K562 (cell line): ENCODE data around the gene PAN2. TPM values are rescaled to one million over a fixed set of nuclear protein-coding genes. Genes with fewer than 3 reads are reported as not detected.
A peak's percentile ranks its signal among the peaks of the same experiment; 100 is the strongest.

Source experiments
- ATAC-seq: fragments of 200-7000 bp; cut with Tn5 transposase; 3 replicates; pipeline ENCODE4 v1.9.1; 2020; ENCODE audit warnings: moderate library complexity
- BruUV-seq: library from RNA; stranded (reverse); fragments of 400-500 nt; replicated peaks from 2 replicates; lab custom pipeline; 2021; lab: Mats Ljungman, UMichigan
- CTCF ChIA-PET: fragments of 300-600 bp; formaldehyde crosslinking; extraction: SDS; loops from one replicate; lab custom pipeline; 2021; ENCODE audit warnings: low intra/inter-chr PET ratio; lab: Yijun Ruan, JAX
- POLR2A ChIA-PET: fragments of 300-600, 350-650 bp; sonication (Branson Sonifier 250); formaldehyde crosslinking; extraction: SDS; loops from one replicate; lab custom pipeline; 2021; ENCODE audit warnings: antibody characterized with exemption, inconsistent platforms; lab: Yijun Ruan, JAX
- DNase-seq, 4 experiments: peaks; one replicate each; pipeline versions ENCODE4 v3.0.0 to v3.0.0-alpha.2; 2011 to 2018; ENCODE audit warnings: low spot score in 3 of 4, mixed read lengths in 3 of 4; ENCODE audit errors: extremely low read depth in 1 of 4
- FAIRE-seq: peaks from 2 replicates; lab custom pipeline; 2011; peaks lifted over from hg19 to GRCh38; lab: Jason Lieb, UNC
- H2AFZ ChIP-seq: 2 replicates; pipeline ENCODE4 v1.6.0; 2011; ENCODE audit warnings: low read depth, low read length, control low read depth, inconsistent platforms
- H3K27ac ChIP-seq: fragments of 200-600 bp; 3 replicates; pipeline ENCODE4 v1.8.0; 2011; ENCODE audit warnings: low read depth, mild to moderate bottlenecking, control low read depth, inconsistent platforms, low read length, moderate library complexity, mixed read lengths; ENCODE audit errors: extremely low read depth
- H3K27me3 ChIP-seq, 2 experiments: fragments of 300-600 bp in 1 of 2; 2 replicates in 1 of 2; 3 replicates in 1 of 2; pipeline versions ENCODE4 v1.6.0 to v1.8.0; 2011; ENCODE audit warnings: inconsistent platforms in 2 of 2, low read length in 2 of 2, mild to moderate bottlenecking in 1 of 2, mixed read lengths in 1 of 2, moderate library complexity in 1 of 2; ENCODE audit not compliant: control insufficient read depth in 2 of 2, insufficient read depth in 2 of 2
- H3K36me3 ChIP-seq: fragments of 300-600 bp; 3 replicates; pipeline ENCODE4 v1.8.0; 2011; ENCODE audit warnings: mild to moderate bottlenecking, low read length, inconsistent platforms; ENCODE audit not compliant: control insufficient read depth, insufficient read depth
- H3K4me1 ChIP-seq, 2 experiments: fragments of 200-600 bp in 1 of 2; replicated peaks in 1 of 2; 2 replicates in 1 of 2; 3 replicates in 1 of 2; pipeline versions ENCODE4 v1.5.1 to v1.8.0; 2011; ENCODE audit warnings: inconsistent platforms in 2 of 2, low read length in 2 of 2, mild to moderate bottlenecking in 1 of 2, mixed read lengths in 1 of 2, moderate library complexity in 1 of 2; ENCODE audit not compliant: control insufficient read depth in 2 of 2, insufficient read depth in 2 of 2
- H3K4me2 ChIP-seq: 2 replicates; pipeline ENCODE4 v1.6.1; 2011; ENCODE audit warnings: low read length, control low read depth, inconsistent platforms, mixed read lengths; ENCODE audit not compliant: insufficient read depth
- H3K4me3 ChIP-seq: fragments of 200-600 bp; sonication (generic), shearing (Covaris generic); 2 replicates; pipeline ENCODE4 v1.5.1; 2016; ENCODE audit warnings: control low read depth, inconsistent platforms
- H3K79me2 ChIP-seq: fragments of 200-600 bp; 3 replicates; pipeline ENCODE4 v1.8.0; 2011; ENCODE audit warnings: low read length, inconsistent platforms; ENCODE audit not compliant: control insufficient read depth, insufficient read depth
- H3K9ac ChIP-seq, 2 experiments: 2 replicates each; pipeline versions ENCODE4 v1.6.0 to v1.6.1; 2011; ENCODE audit warnings: low read depth in 2 of 2, low read length in 2 of 2, control low read depth in 1 of 2, inconsistent platforms in 1 of 2, mild to moderate bottlenecking in 1 of 2, mixed read lengths in 1 of 2; ENCODE audit not compliant: insufficient read depth in 1 of 2
- H3K9me1 ChIP-seq: one replicate; pipeline ENCODE4 v1.6.0; 2011; ENCODE audit warnings: inconsistent platforms, mild to moderate bottlenecking, low read length, moderate library complexity; ENCODE audit not compliant: control insufficient read depth, insufficient read depth
- H3K9me3 ChIP-seq: replicated peaks from 2 replicates; pipeline ENCODE4 v1.5.1; 2011; ENCODE audit warnings: low read depth, low read length, inconsistent platforms; ENCODE audit not compliant: control insufficient read depth, insufficient read depth
- H4K20me1 ChIP-seq: replicated peaks from 2 replicates; pipeline ENCODE4 v1.6.1; 2011; ENCODE audit warnings: low read length, inconsistent platforms, mixed read lengths; ENCODE audit not compliant: control insufficient read depth, insufficient read depth
- CBX8 ChIP-seq: fragments of 200-600 bp; sonication (generic); IDR thresholded peaks from 2 replicates; pipeline ENCODE4 v1.6.1; 2012; ENCODE audit warnings: borderline replicate concordance, mixed run types, low read depth, mild to moderate bottlenecking, moderate library complexity, mixed read lengths, low read length, control low read depth, inconsistent platforms; ENCODE audit not compliant: poor library complexity, severe bottlenecking; ENCODE audit errors: extremely low read depth
- CHD1 ChIP-seq: fragments of 200-600 bp; sonication (generic); IDR thresholded peaks from one replicate; pipeline ENCODE4 v1.6.1; 2012; ENCODE audit warnings: mild to moderate bottlenecking, moderate library complexity, low read length, inconsistent platforms
- ERF ChIP-seq: fragments of 450-650 bp; formaldehyde crosslinking; IDR thresholded peaks from 2 replicates; pipeline ENCODE4 v1.4.0; 2020; ENCODE audit warnings: mild to moderate bottlenecking, mixed read lengths
- EWSR1 ChIP-seq: fragments of 450-650 bp; IDR thresholded peaks from 2 replicates; pipeline ENCODE4 v1.6.1; 2018; ENCODE audit warnings: borderline replicate concordance, mild to moderate bottlenecking, low read depth, moderate library complexity; ENCODE audit not compliant: partially characterized antibody
- FOXM1 ChIP-seq, 2 experiments: fragments of 450-650 bp in 1 of 2; sonication (generic) in 1 of 2; formaldehyde crosslinking in 1 of 2; IDR thresholded peaks; 2 replicates each; pipeline versions ENCODE4 v1.6.1 to v1.9.0; 2017 to 2022; ENCODE audit warnings: low read depth in 2 of 2, mild to moderate bottlenecking in 2 of 2, missing genetic modification reagents in 1 of 2, moderate library complexity in 1 of 2
- GATA2 ChIP-seq: sonication (generic); formaldehyde crosslinking; IDR thresholded peaks from 2 replicates; pipeline ENCODE4 v1.4.0; 2020; ENCODE audit warnings: mild to moderate bottlenecking, missing genetic modification reagents
- HMG20B ChIP-seq: fragments of 250-450 bp; sonication (Bioruptor Pico); IDR thresholded peaks from 2 replicates; pipeline ENCODE4 v1.5.0; 2021; ENCODE audit warnings: mild to moderate bottlenecking
- HNRNPH1 ChIP-seq: fragments of 200-400 bp; formaldehyde crosslinking; optimal IDR thresholded peaks from 2 replicates; pipeline ENCODE3; 2017; ENCODE audit warnings: low read depth, mild to moderate bottlenecking, low read length, moderate library complexity
- KLF13 ChIP-seq: fragments of 450-650 bp; IDR thresholded peaks from 2 replicates; pipeline ENCODE4 v1.6.1; 2016; ENCODE audit warnings: missing genetic modification characterization, low read depth, mild to moderate bottlenecking, missing compliant biosample characterization, moderate library complexity, borderline replicate concordance
- MCM5 ChIP-seq: fragments of 450-650 bp; IDR thresholded peaks from 2 replicates; pipeline ENCODE4 v1.6.1; 2016; ENCODE audit warnings: low read depth
- RBFOX2 ChIP-seq: fragments of 200-400 bp; formaldehyde crosslinking; IDR thresholded peaks from 2 replicates; pipeline ENCODE4 v1.6.1; 2017; ENCODE audit warnings: low read depth, mild to moderate bottlenecking, low read length, moderate library complexity
- TGIF2 ChIP-seq: sonication (generic); formaldehyde crosslinking; IDR thresholded peaks from 2 replicates; pipeline ENCODE4 v1.8.1; 2022; ENCODE audit warnings: mild to moderate bottlenecking, missing genetic modification reagents, moderate library complexity
- TSC22D4 ChIP-seq: fragments of 450-650 bp; IDR thresholded peaks from 2 replicates; pipeline ENCODE4 v1.6.1; 2016; ENCODE audit warnings: missing genetic modification characterization, missing biosample characterization, control low read depth
- ZNF347 ChIP-seq: fragments of 450-650 bp; formaldehyde crosslinking; IDR thresholded peaks from 2 replicates; pipeline ENCODE4 v1.4.0; 2020; ENCODE audit warnings: low read depth, mild to moderate bottlenecking, moderate library complexity
- ZNF76 ChIP-seq: fragments of 250-450 bp; sonication (Bioruptor Pico); IDR thresholded peaks from 2 replicates; pipeline ENCODE4 v1.4.0; 2020; ENCODE audit warnings: mild to moderate bottlenecking, moderate library complexity, borderline replicate concordance
- WGBS: fragments of 100-300 bp; shearing (Covaris generic); methylation state at CpG from one replicate; pipeline ENCODE4 v1.1.6; 2016; ENCODE audit warnings: low coverage, mixed read lengths; ENCODE audit not compliant: insufficient coverage; ENCODE audit errors: missing lambda C conversion rate; 5-methylcytosine and 5-hydroxymethylcytosine counted together
- in situ Hi-C: fragments of 300-500 bp; cut with MboI; formaldehyde crosslinking; loops from 4 replicates; pipeline ENCODE4 v1.15.0; 2018; ENCODE audit warnings: inconsistent platforms, mixed read lengths
- intact Hi-C: fragments of 100-400 bp; cut with micrococcal nuclease; formaldehyde crosslinking; loops from 2 replicates; pipeline ENCODE4 v1.14.2; 2022
- polyA plus RNA-seq, 8 experiments: library from polyadenylated mRNA; depleted of rRNA in 4 of 8; stranded (reverse) in 5 of 8; unstranded in 3 of 8; fragments of >200 nt; fragmentation: Nextera tagmentation in 2 of 8; fragmentation: Illumina TruSeq in 1 of 8; extraction: Ambion mirVana in 2 of 8; extraction: Trizol in 1 of 8; gene quantifications; 2 replicates each; pipeline versions ENCODE4 v1.2.1 to v1.2.3, GENCODE V29; 2011 to 2014; ENCODE audit warnings: inconsistent platforms in 1 of 8, missing spikeins in 1 of 8
- total RNA-seq, 7 experiments: library from RNA; depleted of rRNA in 6 of 7; stranded (reverse); fragments of >200 nt in 6 of 7; fragmentation: Illumina TruSeq in 2 of 7; extraction: Trizol in 2 of 7; gene quantifications; 2 replicates each; pipeline versions ENCODE4 v1.2.1 to v1.2.3, GENCODE V29; 2011 to 2021; ENCODE audit warnings: low replicate concordance in 1 of 7
- TF ChIP-seq, protein P1 (sequence below): fragments of 250-450 bp; sonication (Bioruptor Pico); IDR thresholded peaks from 2 replicates; pipeline ENCODE4 v1.5.0; 2021
- TF ChIP-seq, protein P2 (sequence below): fragments of 250-450 bp; sonication (Bioruptor Pico); IDR thresholded peaks from 2 replicates; pipeline ENCODE4 v1.8.0; 2022; ENCODE audit warnings: inconsistent platforms, mild to moderate bottlenecking, moderate library complexity, borderline replicate concordance
- TF ChIP-seq, protein P3 (sequence below): fragments of 250-450 bp; sonication (Bioruptor Pico); IDR thresholded peaks from 2 replicates; pipeline ENCODE4 v1.9.0; 2021; ENCODE audit warnings: mild to moderate bottlenecking

The PAN2 gene
- total and polyA plus RNA-seq, 9 of the 15 experiments (the other 6 are each of a cell fraction or from before 2014, with no cell fraction given): 15.0 to 66.1 (median 25.9) TPM

DNA sequence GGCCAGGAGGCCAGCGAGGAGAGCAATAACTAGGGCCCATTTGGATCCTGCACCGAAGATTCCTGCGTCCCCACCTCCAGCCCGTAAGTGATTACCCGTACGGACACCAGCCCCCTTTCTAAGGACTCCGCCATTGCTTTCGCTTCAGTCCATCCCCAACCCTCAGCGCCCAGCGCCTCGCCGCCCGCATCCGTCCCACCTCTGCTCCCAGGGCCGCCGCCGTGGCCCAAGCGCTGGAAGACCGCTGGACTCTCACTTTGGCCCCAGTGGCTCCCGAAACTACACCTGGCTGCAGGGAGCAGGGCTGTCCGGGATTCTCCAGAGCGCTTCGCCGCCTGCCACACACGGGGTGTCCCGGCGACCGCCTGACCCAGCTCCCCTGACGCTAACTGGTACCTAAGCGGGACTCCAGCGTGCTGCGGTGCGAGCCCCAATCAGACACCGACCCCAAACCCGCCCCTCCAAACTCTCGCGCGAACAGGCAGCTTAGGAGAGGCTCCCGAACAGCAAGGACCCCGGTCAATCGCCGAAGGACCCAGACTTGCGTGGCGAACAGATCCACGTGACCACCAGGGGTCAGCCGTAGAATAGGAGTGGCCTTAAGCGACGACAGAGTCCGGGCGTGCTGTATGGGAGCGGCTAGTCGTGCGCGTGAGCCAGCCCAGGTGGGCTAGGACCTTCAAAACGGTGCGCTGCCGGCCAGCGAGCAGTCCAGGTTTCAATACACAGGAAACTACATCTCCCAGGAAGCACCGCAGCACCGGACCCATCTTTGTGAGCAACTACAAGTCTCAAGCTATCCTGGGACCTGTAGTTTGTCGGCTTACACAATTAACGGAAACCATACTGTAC lies 18.0 kb downstream of the PAN2 start, which contains the start of gene CNPY2:
Gene CNPY2 (minus strand): TSS at position 367 of the 852 bp plus-strand sequence. CDS start 771 bp downstream, outside the sequence.
- H3K4me3 ChIP-seq: peak within 1 kb of the TSS; percentile 72
- no TSS peak for BruUV-seq
- FAIRE-seq: peak; percentile 100
- no peak for TF ChIP-seq TGIF2
- TF ChIP-seq CBX8: no peak
- TF ChIP-seq GATA2 (CRISPR knock-in tag): no peak
- no peak for TF ChIP-seq ZNF76 (CRISPR knock-in tag)
- TF ChIP-seq ZNF347 (CRISPR knock-in tag): no peak
- no peak for TF ChIP-seq EWSR1
- TF ChIP-seq, protein P1, sequence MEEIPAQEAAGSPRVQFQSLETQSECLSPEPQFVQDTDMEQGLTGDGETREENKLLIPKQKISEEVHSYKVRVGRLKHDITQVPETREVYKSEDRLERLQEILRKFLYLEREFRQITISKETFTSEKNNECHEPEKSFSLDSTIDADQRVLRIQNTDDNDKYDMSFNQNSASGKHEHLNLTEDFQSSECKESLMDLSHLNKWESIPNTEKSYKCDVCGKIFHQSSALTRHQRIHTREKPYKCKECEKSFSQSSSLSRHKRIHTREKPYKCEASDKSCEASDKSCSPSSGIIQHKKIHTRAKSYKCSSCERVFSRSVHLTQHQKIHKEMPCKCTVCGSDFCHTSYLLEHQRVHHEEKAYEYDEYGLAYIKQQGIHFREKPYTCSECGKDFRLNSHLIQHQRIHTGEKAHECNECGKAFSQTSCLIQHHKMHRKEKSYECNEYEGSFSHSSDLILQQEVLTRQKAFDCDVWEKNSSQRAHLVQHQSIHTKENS (CRISPR knock-in tag): no peak
- TF ChIP-seq KLF13: no peak
- TF ChIP-seq, protein P2, sequence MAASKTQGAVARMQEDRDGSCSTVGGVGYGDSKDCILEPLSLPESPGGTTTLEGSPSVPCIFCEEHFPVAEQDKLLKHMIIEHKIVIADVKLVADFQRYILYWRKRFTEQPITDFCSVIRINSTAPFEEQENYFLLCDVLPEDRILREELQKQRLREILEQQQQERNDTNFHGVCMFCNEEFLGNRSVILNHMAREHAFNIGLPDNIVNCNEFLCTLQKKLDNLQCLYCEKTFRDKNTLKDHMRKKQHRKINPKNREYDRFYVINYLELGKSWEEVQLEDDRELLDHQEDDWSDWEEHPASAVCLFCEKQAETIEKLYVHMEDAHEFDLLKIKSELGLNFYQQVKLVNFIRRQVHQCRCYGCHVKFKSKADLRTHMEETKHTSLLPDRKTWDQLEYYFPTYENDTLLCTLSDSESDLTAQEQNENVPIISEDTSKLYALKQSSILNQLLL: no peak
- TF ChIP-seq HNRNPH1: no peak
- TF ChIP-seq HMG20B (CRISPR knock-in tag): no peak
- TF ChIP-seq FOXM1 (IDR thresholded peaks at IDR 0.05; ENCODE audit: low read depth): no peak
- TF ChIP-seq FOXM1 (CRISPR knock-in tag; IDR thresholded peaks at IDR 0.05; ENCODE audit: low read depth): no peak
- peak; percentile 48 for TF ChIP-seq CHD1
- no peak for TF ChIP-seq TSC22D4
- peak; percentile 96 for TF ChIP-seq RBFOX2
- TF ChIP-seq ERF (CRISPR knock-in tag): no peak
- no peak for TF ChIP-seq MCM5
- TF ChIP-seq, protein P3, sequence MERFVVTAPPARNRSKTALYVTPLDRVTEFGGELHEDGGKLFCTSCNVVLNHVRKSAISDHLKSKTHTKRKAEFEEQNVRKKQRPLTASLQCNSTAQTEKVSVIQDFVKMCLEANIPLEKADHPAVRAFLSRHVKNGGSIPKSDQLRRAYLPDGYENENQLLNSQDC: no peak

More for the DNA sequence above, 18.0 kb downstream of the PAN2 start, which contains the start of gene CNPY2:
- no peaks in the 10 kb centered on the region for H4K20me1 ChIP-seq
- H3K27ac ChIP-seq: peak within 1 kb of the TSS; percentile 77
- in situ Hi-C loops: no loop called here
- peaks cover 49% of the 10 kb centered on the region for H3K36me3 ChIP-seq
- no peaks in the 10 kb centered on the region for H3K27me3 ChIP-seq
- peak within 1 kb of the TSS; percentile 90 for H3K4me2 ChIP-seq
- H3K9me3 ChIP-seq: no peaks in the 10 kb centered on the region
- POLR2A ChIA-PET: interaction anchor here (0.7 to 4.2 kb wide), 20 partner anchors 9 to 175 kb away, joined by 3 to 26 read pairs (median 4); partner anchors contain the start of genes IL23A, PAN2 and TIMELESS
- under 1% methylated on average over 54 of the region's 62 CpGs for WGBS
- intact Hi-C loops: loop anchor here (1.0 to 5.0 kb wide), 4 partner anchors 17 to 148 kb away; partner anchors contain the start of gene PAN2
- peak; percentile 94 to 98 (median 95) for DNase-seq
- CTCF ChIA-PET: no interaction called here
- H3K9me1 ChIP-seq: no peaks in the 10 kb centered on the region
- peak; percentile 96 for ATAC-seq
- H3K9ac ChIP-seq: peak within 1 kb of the TSS; percentile 85 to 98
- peaks cover 11% of the 10 kb centered on the region in 2 experiments; a peak in 4 of 5 replicates for H3K4me1 ChIP-seq
- peak within 1 kb of the TSS; percentile 87 for H2AFZ ChIP-seq
- H3K79me2 ChIP-seq: peaks cover 19% of the 10 kb centered on the region
